DOHH2 (cell line): ENCODE measurements around the gene MTCL1.

Experiments
- H3F3A ChIP-seq: fragments of 200-600 bp; sonication (generic), shearing (Covaris generic); 2 replicates; pipeline ENCODE4 v1.6.0; 2016; ENCODE audit warnings: antibody characterized with exemption, mild to moderate bottlenecking; ENCODE audit not compliant: control insufficient read depth, insufficient read depth
- H3K27ac ChIP-seq: fragments of 200-600 bp; sonication (generic); 2 replicates; pipeline ENCODE4 v1.5.1; 2014; ENCODE audit warnings: low read depth, mild to moderate bottlenecking, low read length, moderate library complexity
- H3K27me3 ChIP-seq: fragments of 200-600 bp; sonication (generic); 2 replicates; pipeline ENCODE4 v1.6.1; 2014; ENCODE audit warnings: mild to moderate bottlenecking, low read length, mixed read lengths; ENCODE audit not compliant: control insufficient read depth
- H3K36me3 ChIP-seq: fragments of 200-600 bp; sonication (generic); 2 replicates; pipeline ENCODE4 v1.6.1; 2014; ENCODE audit warnings: mild to moderate bottlenecking, low read length, moderate library complexity, mixed read lengths; ENCODE audit not compliant: control insufficient read depth
- H3K4me1 ChIP-seq: fragments of 200-600 bp; sonication (generic); 2 replicates; pipeline ENCODE4 v1.6.1; 2014; ENCODE audit warnings: mild to moderate bottlenecking, low read length, mixed read lengths; ENCODE audit not compliant: control insufficient read depth
- H3K4me2 ChIP-seq: fragments of 200-600 bp; sonication (generic); 2 replicates; pipeline ENCODE4 v1.6.0; 2014; ENCODE audit warnings: mild to moderate bottlenecking, low read length, moderate library complexity
- H3K4me3 ChIP-seq: fragments of 200-600 bp; sonication (generic); 2 replicates; pipeline ENCODE4 v1.5.1; 2014; ENCODE audit warnings: mild to moderate bottlenecking, low read length, mixed read lengths
- H3K79me2 ChIP-seq: fragments of 200-600 bp; sonication (generic); 2 replicates; pipeline ENCODE4 v1.6.1; 2014; ENCODE audit warnings: mild to moderate bottlenecking, low read length, mixed read lengths; ENCODE audit not compliant: control insufficient read depth
- H3K9me2 ChIP-seq: fragments of 200-600 bp; sonication (generic); replicated peaks from 2 replicates; pipeline ENCODE4 v1.6.1; 2014; ENCODE audit warnings: mild to moderate bottlenecking, low read length, mixed read lengths; ENCODE audit not compliant: control insufficient read depth
- H3K9me3 ChIP-seq: fragments of 200-600 bp; sonication (generic); 2 replicates; pipeline ENCODE4 v1.6.1; 2014; ENCODE audit warnings: antibody characterized with exemption, low read length, mixed read lengths; ENCODE audit not compliant: control insufficient read depth, insufficient read depth
- H4K20me1 ChIP-seq: fragments of 200-600 bp; sonication (generic); 2 replicates; pipeline ENCODE4 v1.6.0; 2014; ENCODE audit warnings: low read depth, mild to moderate bottlenecking, antibody characterized with exemption, low read length, moderate library complexity; ENCODE audit not compliant: control insufficient read depth, insufficient read depth
- CTCF ChIP-seq: fragments of 200-600 bp; sonication (generic); IDR thresholded peaks from one replicate; pipeline ENCODE4 v1.5.1; 2014; ENCODE audit warnings: antibody characterized with exemption, mild to moderate bottlenecking, low read depth, low read length; ENCODE audit not compliant: poor library complexity, severe bottlenecking
- EZH2phosphoT487 ChIP-seq: fragments of 200-600 bp; sonication (generic); IDR thresholded peaks from 2 replicates; pipeline ENCODE4 v1.6.1; 2017; ENCODE audit warnings: borderline replicate concordance, mild to moderate bottlenecking, antibody characterized with exemption, low read length, moderate library complexity, mixed read lengths

Gene MTCL1

GRCh38 chr18:8667846-8668245 lies 37.5 kb upstream of the MTCL1 start:
- H3F3A ChIP-seq: no peaks in the 10 kb centered on the region
- no peak for TF ChIP-seq EZH2phosphoT487
- no peak for TF ChIP-seq CTCF
- no peaks in the 10 kb centered on the region for H3K36me3 ChIP-seq
- no peaks in the 10 kb centered on the region for H3K79me2 ChIP-seq
- no peak overlapping the region for H3K4me3 ChIP-seq
- no peaks in the 10 kb centered on the region for H3K27me3 ChIP-seq
- no peaks in the 10 kb centered on the region for H3K9me3 ChIP-seq
- H3K9me2 ChIP-seq: no peaks in the 10 kb centered on the region
- H3K27ac ChIP-seq: no peak overlapping the region
- H3K4me2 ChIP-seq: no peak overlapping the region
- H3K4me1 ChIP-seq: no peaks in the 10 kb centered on the region
- H4K20me1 ChIP-seq: no peaks in the 10 kb centered on the region

- TF ChIP-seq CTCF: no peak
- TF ChIP-seq EZH2phosphoT487: no peak
- no peaks in the 10 kb centered on the region for H3K9me3 ChIP-seq
- H4K20me1 ChIP-seq: no peaks in the 10 kb centered on the region
- no peaks in the 10 kb centered on the region for H3K79me2 ChIP-seq
- no peaks in the 10 kb centered on the region for H3F3A ChIP-seq
- no peaks in the 10 kb centered on the region for H3K4me1 ChIP-seq
- no peaks in the 10 kb centered on the region for H3K27me3 ChIP-seq
- no peaks in the 10 kb centered on the region for H3K9me2 ChIP-seq
- H3K27ac ChIP-seq: no peak overlapping the region
- no peaks in the 10 kb centered on the region for H3K36me3 ChIP-seq
- H3K4me3 ChIP-seq: no peak overlapping the region
- no peak overlapping the region for H3K4me2 ChIP-seq
These were observed 37.0 kb upstream of the MTCL1 start for GRCh38 chr18:8668381-8668780.

GRCh38 chr18:8669571-8669970 lies 35.8 kb upstream of the MTCL1 start:
- H3K4me3 ChIP-seq: no peak overlapping the region
- TF ChIP-seq EZH2phosphoT487 (no peak), CTCF (no peak)
- H3F3A ChIP-seq: no peaks in the 10 kb centered on the region
- no peaks in the 10 kb centered on the region for H3K27me3 ChIP-seq
- H3K4me2 ChIP-seq: no peak overlapping the region
- no peak overlapping the region for H3K27ac ChIP-seq
- H3K9me2 ChIP-seq: no peaks in the 10 kb centered on the region
- no peaks in the 10 kb centered on the region for H4K20me1 ChIP-seq
- H3K4me1 ChIP-seq: no peaks in the 10 kb centered on the region
- H3K79me2 ChIP-seq: no peaks in the 10 kb centered on the region
- H3K36me3 ChIP-seq: no peaks in the 10 kb centered on the region
- H3K9me3 ChIP-seq: no peaks in the 10 kb centered on the region
